Measurements from ENCODE around the gene RASSF8. TPM values are rescaled to one million over a fixed set of nuclear protein-coding genes. Genes with fewer than 3 reads are reported as not detected.

The RASSF8 gene
- total and polyA plus RNA-seq, 9 of the 15 experiments (the other 6 are each of a cell fraction or from before 2014, with no cell fraction given): 0.01 to 0.36 (median 0.12) TPM; not detected in 1

GRCh38 chr12:26029736-26030022, 71.2 kb downstream of the RASSF8 start (continued):
- no peak for TF ChIP-seq ZHX1 (conservative IDR thresholded peaks at IDR 0.05; ENCODE audit: low read length)
- TF ChIP-seq FOSL1 (tag; conservative IDR thresholded peaks at IDR 0.05): no peak
- TF ChIP-seq CREBBP (IDR thresholded peaks at IDR 0.05; ENCODE audit: low read depth, low read length): no peak
- TF ChIP-seq ZSCAN29 (IDR thresholded peaks at IDR 0.05): no peak
- TF ChIP-seq ZNF79 (CRISPR knock-in tag; IDR thresholded peaks at IDR 0.05; ENCODE audit: low read depth): no peak
- TF ChIP-seq CGGBP1 (CRISPR knock-in tag; IDR thresholded peaks at IDR 0.05): no peak
- no peak for TF ChIP-seq SMAD2 (IDR thresholded peaks at IDR 0.05; ENCODE audit: low read depth, low read length)

GRCh38 chr12:26030371-26030770, 71.9 kb downstream of the RASSF8 start:
- H4K20me1 ChIP-seq (replicated peaks; ENCODE audit: control insufficient read depth, insufficient read depth, low read length): no peaks in the 10 kb centered on the region
- H2AFZ ChIP-seq (ENCODE audit: low read depth, low read length): no peak overlapping the region
- in situ Hi-C loops (cut with MboI): no loop called here
- no peak for FAIRE-seq
- H3K4me2 ChIP-seq (ENCODE audit: insufficient read depth, low read length): no peak overlapping the region
- no peaks in the 10 kb centered on the region for H3K27me3 ChIP-seq (ENCODE audit: control insufficient read depth in 2 of 2, insufficient read depth in 2 of 2, low read length in 2 of 2)
- H3K4me1 ChIP-seq (replicated peaks in 1 of 2; ENCODE audit: control insufficient read depth in 2 of 2, insufficient read depth in 2 of 2, low read length in 2 of 2): no peaks in the 10 kb centered on the region
- no peak overlapping the region for H3K9ac ChIP-seq (ENCODE audit: insufficient read depth in 1 of 2, low read depth in 2 of 2, low read length in 2 of 2)
- H3K27ac ChIP-seq (ENCODE audit: extremely low read depth, low read depth, low read length): no peak overlapping the region
- intact Hi-C loops (cut with micrococcal nuclease): no loop called here
- BruUV-seq (replicated peaks): no TSS peak
- no peaks in the 10 kb centered on the region for H3K79me2 ChIP-seq (ENCODE audit: control insufficient read depth, insufficient read depth, low read length)
- H3K4me3 ChIP-seq: no peak overlapping the region
- ChIA-PET CTCF (ENCODE audit: low intra/inter-chr PET ratio) (no interaction called here), POLR2A (no interaction called here)
- ATAC-seq: no peak
- no peaks in the 10 kb centered on the region for H3K36me3 ChIP-seq (ENCODE audit: control insufficient read depth, insufficient read depth, low read length)
- no peaks in the 10 kb centered on the region for H3K9me1 ChIP-seq (ENCODE audit: control insufficient read depth, insufficient read depth, low read length)
- DNase-seq (ENCODE audit: extremely low read depth in 1 of 4, low spot score in 3 of 4): no peak
- H3K9me3 ChIP-seq (replicated peaks; ENCODE audit: control insufficient read depth, insufficient read depth, low read depth, low read length): no peaks in the 10 kb centered on the region
- 0% methylated on average over 3 of the region's 3 CpGs for WGBS (ENCODE audit: insufficient coverage, low coverage, missing lambda C conversion rate)
- no peak for TF ChIP-seq SRSF7 (optimal IDR thresholded peaks at IDR 0.05; ENCODE audit: low read depth, low read length)
- no peak for TF ChIP-seq CREM (IDR thresholded peaks at IDR 0.05; ENCODE audit: low read depth)
- no peak for TF ChIP-seq TCF7L2 (IDR thresholded peaks at IDR 0.05; ENCODE audit: low read depth, low read length)
- TF ChIP-seq MLX (CRISPR knock-in tag; conservative IDR thresholded peaks at IDR 0.05): no peak
- TF ChIP-seq ZNF224 (CRISPR knock-in tag; IDR thresholded peaks at IDR 0.05): no peak
- no peak for TF ChIP-seq ZNF347 (CRISPR knock-in tag; IDR thresholded peaks at IDR 0.05; ENCODE audit: low read depth)
- no peak for TF ChIP-seq ZNF311 (CRISPR knock-in tag; IDR thresholded peaks at IDR 0.05)
- no peak for TF ChIP-seq GABPA (tag; conservative IDR thresholded peaks at IDR 0.05; ENCODE audit: low read depth)
- no peak for TF ChIP-seq ZNF766 (CRISPR knock-in tag; conservative IDR thresholded peaks at IDR 0.05)
- TF ChIP-seq SIRT6 (IDR thresholded peaks at IDR 0.05; ENCODE audit: low read depth, low read length): no peak
- TF ChIP-seq CXXC5 (CRISPR knock-in tag; IDR thresholded peaks at IDR 0.05): no peak
- no peak for TF ChIP-seq PURB (CRISPR knock-in tag; IDR thresholded peaks at IDR 0.05; ENCODE audit: low read depth)
- no peak for TF ChIP-seq ATF3 (IDR thresholded peaks at IDR 0.05)
- TF ChIP-seq ATF3 (CRISPR knock-in tag; conservative IDR thresholded peaks at IDR 0.05): no peak
